SIG-M5 treated with dmso at 0.1 percent for 504 hours (cell line): ENCODE results near the gene KAT8.
A peak's percentile ranks its signal among the peaks of the same experiment; 100 is the strongest.

Experiments
- DNase-seq: peaks from one replicate; lab custom pipeline; 2025; ENCODE audit not compliant: unreplicated experiment; lab: John Stamatoyannopoulos, UW

KAT8 gene

DNA sequence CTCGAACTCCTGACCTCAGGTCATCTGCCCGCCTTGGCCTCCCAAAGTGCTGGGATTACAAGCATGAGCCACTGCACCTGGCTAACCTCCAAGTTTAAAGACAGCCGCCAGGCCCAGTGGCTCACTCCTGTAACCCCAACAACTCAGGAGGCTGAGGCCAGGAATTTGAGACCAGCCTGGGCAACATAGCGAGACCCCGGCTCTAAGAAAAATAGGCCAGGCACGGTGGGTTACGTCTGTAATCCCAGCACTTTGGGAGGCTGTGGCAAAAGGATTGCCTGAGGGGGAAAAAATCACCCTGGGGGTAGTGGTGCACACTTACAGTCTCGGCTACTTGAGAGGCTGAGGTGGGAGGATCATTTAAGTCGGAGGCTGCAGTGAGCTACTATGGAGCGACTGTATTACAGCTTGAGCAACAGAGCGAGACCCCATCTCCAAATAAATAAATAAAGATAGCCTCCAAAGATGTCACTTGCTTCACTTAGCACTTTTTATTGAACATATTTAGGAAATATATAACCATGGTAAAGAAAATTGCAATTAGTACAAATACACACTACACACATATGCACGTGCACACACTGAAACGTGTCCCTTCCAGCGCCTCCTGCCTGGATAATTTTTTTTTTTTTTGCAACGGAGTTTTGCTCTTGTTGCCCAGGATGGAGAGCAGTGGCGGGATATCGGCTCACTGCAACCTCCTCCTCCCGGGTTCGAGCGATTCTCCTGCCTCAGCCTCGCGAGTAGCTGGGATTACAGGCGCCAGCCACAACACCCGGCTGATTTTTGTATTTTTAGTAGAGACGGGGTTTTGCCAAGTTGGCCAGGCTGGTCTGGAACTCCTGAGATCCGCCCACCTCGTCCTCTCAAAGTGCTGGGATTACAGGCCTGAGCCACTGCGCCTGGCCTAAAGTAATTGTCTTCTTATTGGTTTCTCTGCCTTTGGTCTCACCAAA lies 10.7 kb upstream of the KAT8 start:
- no peak for DNase-seq

- no peak for DNase-seq
Measured at GRCh38 chr16:31107465-31107867, 10.0 kb upstream of the KAT8 start.

DNA sequence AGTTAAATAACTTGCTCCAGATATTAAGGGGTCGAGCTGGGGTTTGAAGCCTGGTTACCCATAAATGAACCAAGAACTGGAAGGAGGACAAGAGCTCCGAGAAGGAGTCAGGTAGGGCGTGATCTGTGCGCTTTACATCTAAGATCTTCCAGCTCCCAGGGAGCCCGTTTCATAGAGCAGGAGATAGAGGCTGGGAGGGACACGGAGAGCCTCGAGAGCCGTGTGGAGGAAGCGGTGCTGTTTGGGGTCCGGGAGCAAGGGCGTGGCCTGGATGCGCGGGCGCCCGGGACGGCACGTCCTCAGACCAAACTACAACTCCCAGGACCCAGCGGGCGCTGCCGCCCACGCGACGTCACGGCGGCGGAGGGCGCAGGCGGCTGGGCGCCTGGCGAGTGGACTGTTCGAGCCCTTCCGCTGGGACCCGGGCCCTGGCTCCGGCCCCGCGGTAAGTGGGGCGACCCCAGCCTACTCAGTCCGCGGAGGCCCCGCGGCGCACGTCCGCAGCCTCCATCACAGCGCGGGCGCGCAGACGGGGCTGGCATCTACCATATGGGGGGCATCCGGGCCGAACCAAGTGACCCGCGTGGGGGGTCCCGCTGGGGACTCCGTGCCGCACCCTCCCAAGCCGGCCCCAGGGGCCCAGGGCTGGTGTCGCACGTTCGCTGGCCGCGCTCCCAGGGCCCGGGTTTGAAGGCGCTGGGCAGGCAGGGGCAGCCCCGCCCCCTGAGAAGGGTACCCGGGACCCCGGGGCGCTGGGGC lies 9.2 kb upstream of the KAT8 start, which contains the start of gene BCKDK:
TSS of gene BCKDK (plus strand) at position 352 of the 759 bp plus-strand sequence. CDS start 838 bp downstream, outside the sequence.
- peak; percentile 70 for DNase-seq

- DNase-seq = peak; percentile 23
Measured at GRCh38 chr16:31108794-31109558, 8.5 kb upstream of the KAT8 start.

DNA sequence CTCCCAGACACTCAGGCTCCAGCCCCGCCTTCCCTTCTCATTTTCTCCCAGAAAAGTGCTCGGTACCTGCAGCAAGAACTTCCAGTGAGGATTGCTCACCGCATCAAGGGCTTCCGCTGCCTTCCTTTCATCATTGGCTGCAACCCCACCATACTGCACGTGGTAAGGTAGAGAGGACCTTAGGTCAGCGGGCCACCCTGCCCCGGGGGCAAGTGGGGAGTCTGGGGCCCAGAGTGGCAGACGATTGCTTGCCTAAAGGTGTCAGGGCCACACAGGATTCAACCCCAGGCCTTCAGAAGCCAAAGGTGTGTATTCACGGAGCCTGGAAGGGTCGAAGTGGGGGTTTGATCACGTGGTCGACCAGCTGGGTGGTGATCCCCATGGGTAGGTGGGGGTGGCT lies 7.8 kb upstream of the KAT8 start:
- no peak for DNase-seq

DNA sequence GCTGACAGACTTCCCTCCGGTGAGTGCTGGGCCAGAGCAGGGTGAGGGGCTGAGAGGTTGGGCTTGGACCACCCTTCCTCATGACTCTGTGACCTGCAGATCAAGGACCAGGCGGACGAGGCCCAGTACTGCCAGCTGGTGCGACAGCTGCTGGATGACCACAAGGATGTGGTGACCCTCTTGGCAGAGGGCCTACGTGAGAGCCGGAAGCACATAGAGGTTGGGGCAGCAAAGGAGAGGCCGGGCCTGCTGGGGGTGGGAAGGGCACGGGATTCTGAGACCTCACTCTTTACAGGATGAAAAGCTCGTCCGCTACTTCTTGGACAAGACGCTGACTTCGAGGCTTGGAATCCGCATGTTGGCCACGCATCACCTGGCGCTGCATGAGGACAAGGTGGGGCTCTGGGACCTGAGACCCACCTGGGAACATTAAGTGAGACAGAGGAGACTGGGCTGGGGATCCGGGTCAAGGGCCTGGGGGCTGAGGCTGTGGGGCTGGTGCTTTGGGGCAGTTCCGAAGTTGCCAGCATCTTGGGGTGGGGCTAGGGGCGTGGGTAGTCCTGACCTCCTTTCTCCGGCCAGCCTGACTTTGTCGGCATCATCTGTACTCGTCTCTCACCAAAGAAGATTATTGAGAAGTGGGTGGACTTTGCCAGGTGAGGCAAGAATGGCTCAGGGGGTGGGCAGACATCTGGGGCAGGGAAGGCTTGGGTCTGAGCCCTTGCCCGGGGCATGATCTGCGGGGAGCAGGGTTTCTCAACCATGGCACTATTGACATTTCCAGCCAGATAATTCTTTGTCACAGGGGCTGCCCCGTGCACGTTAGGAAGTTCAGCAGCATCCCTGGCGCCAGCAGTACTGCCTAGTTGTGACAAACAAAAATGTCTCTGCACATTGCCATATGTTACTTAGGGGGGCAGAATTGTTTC lies 7.1 kb upstream of the KAT8 start:
- DNase-seq = no peak

DNA sequence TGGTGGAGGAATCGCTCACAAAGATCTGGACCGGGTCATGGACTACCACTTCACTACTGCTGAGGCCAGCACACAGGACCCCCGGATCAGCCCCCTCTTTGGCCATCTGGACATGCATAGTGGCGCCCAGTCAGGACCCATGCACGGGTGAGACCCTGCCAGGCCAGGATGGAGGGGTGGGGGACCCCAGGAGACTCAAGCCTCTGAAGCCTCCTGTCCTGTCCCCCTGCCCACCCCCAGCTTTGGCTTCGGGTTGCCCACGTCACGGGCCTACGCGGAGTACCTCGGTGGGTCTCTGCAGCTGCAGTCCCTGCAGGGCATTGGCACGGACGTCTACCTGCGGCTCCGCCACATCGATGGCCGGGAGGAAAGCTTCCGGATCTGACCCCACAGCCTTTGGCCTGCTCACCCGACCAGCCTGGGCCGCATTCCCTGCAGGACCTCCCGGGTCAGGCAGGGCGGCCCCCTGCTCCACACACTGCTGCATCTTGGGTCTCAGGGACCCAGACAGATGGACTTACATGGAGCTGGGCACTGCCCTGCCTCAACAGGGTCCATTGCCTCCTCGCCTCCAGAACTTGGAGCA lies 5.5 kb upstream of the KAT8 start:
- no peak for DNase-seq

- DNase-seq = no peak
Measured at GRCh38 chr16:31112711-31113110, 4.8 kb upstream of the KAT8 start.

GRCh38 chr16:31113121-31114120 lies 4.0 kb upstream of the KAT8 start:
- peak; percentile 66 for DNase-seq

DNA sequence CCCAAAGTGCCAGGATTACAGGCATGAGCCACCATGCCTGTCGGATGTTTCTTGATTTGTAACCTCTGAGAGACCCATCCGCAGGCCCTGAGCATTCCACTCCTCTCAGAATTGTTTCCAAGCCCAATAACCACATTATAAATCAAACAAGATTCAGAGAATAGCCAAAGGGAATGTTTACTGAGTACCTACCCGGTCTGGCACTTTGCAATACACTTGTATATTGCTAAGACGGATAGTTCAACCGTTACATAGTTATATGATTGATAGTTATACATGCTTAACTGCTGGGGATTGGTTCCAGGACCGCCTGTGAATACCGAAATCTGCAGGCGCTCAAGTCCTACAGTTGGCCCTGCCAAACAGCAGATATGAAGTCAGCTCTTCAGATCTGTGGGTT lies 3.0 kb upstream of the KAT8 start:
- DNase-seq = no peak

DNA sequence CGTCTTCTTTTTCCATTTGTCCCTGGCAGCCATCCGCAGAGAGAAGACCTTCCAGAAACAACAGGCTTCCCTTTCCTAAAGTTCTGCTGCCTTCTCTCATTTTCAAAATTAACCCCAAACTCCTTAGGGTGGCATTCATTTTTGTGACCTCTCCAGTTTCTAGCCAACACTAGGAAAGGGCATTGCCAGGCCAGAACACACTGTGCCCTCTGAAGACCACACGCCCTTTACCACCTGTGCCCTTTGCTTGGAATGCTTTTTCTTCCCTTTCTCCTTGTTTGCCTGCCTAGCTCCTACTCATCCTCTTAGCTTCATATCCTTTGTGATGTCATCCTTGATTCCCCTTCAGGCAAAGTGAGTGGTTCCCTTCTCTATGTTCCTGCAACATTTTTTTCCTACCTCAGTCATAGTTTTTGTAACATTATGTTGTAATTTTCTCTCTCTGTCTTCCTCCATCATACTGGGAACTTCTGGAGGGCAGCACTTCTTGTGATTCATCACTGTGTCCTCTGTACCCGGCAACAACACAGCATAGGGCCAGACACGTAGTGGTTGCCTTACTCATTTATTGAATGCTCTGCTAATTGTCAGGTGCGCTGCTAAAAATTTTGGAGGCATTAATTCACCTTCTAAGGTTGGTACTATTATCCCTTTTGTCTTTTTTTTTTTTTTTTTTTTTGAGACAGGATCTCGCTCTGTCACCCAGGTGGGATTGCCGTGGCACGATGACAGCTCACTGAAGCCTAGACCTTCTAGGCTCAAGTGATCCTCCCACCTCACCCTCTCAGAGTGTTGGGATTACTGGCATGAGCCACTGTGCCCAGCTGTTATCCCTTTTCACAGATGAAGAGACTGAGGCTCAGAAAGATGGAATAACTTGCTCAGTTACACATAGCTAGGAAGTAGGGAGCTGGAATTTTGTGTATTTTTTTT lies 1.0 kb downstream of the KAT8 start:
- DNase-seq = peak; percentile 69

- no peak for DNase-seq
Measured at GRCh38 chr16:31120129-31120528, 2.7 kb downstream of the KAT8 start.

DNA sequence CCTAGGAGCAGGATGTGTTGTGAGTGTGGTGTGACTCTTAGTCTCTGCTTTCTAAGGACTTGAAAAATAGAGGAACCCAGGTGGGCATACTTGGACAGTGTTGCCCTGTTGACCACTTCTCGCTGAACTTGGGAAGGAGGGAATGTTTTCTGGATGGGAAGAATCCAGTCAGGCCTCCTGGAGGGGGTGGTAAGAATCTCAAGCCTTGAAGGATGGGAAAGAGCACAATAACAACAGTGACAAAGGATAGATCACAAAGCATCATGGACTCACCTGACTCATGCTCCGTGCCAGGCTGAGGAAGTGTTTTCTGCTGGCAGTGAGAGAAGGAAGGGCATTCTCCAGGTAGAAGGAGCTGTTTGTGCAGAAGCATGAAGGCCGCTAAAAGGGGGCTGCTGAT lies 8.4 kb downstream of the KAT8 start:
- no peak for DNase-seq

GRCh38 chr16:31127182-31127581 lies 9.7 kb downstream of the KAT8 start:
- DNase-seq = no peak

GRCh38 chr16:31128711-31129567 lies 11.5 kb downstream of the KAT8 start:
- peak; percentile 81 for DNase-seq

GRCh38 chr16:31129568-31130335 lies 12.3 kb downstream of the KAT8 start:
- DNase-seq = no peak
